Measurements from ENCODE around the gene IFT43.

IFT43 gene

GRCh38 chr14:76022991-76023390 is 37.4 kb downstream of the IFT43 start:
- DNase-seq = no peak

GRCh38 chr14:76023757-76024156 is 38.2 kb downstream of the IFT43 start:
- no peak for DNase-seq

- no peak for DNase-seq
Observed at GRCh38 chr14:76024211-76024907, 38.8 kb downstream of the IFT43 start.

GRCh38 chr14:76034566-76034965 is 49.0 kb downstream of the IFT43 start:
- no peak for DNase-seq

- DNase-seq = no peak
Observed at GRCh38 chr14:76040704-76041103, 55.1 kb downstream of the IFT43 start.

- DNase-seq = no peak
Observed at GRCh38 chr14:76045773-76046172, 60.2 kb downstream of the IFT43 start.

GRCh38 chr14:76050250-76050649 is 64.7 kb downstream of the IFT43 start:
- DNase-seq = no peak

GRCh38 chr14:76050797-76051392 is 65.3 kb downstream of the IFT43 start:
- DNase-seq = peak in 1 of 2 donors; percentile 38

- DNase-seq = no peak
Observed at GRCh38 chr14:76051717-76052465, 66.3 kb downstream of the IFT43 start.

- DNase-seq = no peak
Observed at GRCh38 chr14:76053572-76054355, 68.2 kb downstream of the IFT43 start.

GRCh38 chr14:76055330-76055729 is 69.8 kb downstream of the IFT43 start:
- no peak for DNase-seq

- no peak for DNase-seq
Observed at GRCh38 chr14:76056128-76056527, 70.6 kb downstream of the IFT43 start.

- no peak for DNase-seq
Observed at GRCh38 chr14:76057914-76058313, 72.4 kb downstream of the IFT43 start.

- DNase-seq = no peak
Observed at GRCh38 chr14:76063327-76063726, 77.8 kb downstream of the IFT43 start.

- DNase-seq = no peak
Observed at GRCh38 chr14:76065519-76065918, 80.0 kb downstream of the IFT43 start.

- no peak for DNase-seq
Observed at GRCh38 chr14:76067536-76067935, 82.0 kb downstream of the IFT43 start.

GRCh38 chr14:76073717-76074116 is 88.2 kb downstream of the IFT43 start:
- no peak for DNase-seq

GRCh38 chr14:76077340-76077739 is 91.8 kb downstream of the IFT43 start:
- no peak for DNase-seq

GRCh38 chr14:76078501-76078900 is 92.9 kb downstream of the IFT43 start:
- no peak for DNase-seq

GRCh38 chr14:76080025-76080424 is 94.5 kb downstream of the IFT43 start:
- no peak for DNase-seq

- no peak for DNase-seq
Observed at GRCh38 chr14:76080471-76080870, 94.9 kb downstream of the IFT43 start.

- no peak for DNase-seq
Observed at GRCh38 chr14:76081642-76082041, 96.1 kb downstream of the IFT43 start.

All from bone marrow (tissue), 2 donors.